SK-N-MC (cell line): ENCODE data around the gene SIN3B.
"Not testable (repeated sequence)": the region's sequence is repeated elsewhere in the genome, so short reads cannot be mapped to it uniquely, and the experiment has no call there.

ENCODE experiments used
- DNase-seq: peaks from one replicate; pipeline ENCODE4 v3.0.0-alpha.2; 2011; ENCODE audit warnings: low read depth, low spot score
- H3K27ac ChIP-seq: fragments of 200-600 bp; sonication (generic); 2 replicates; pipeline ENCODE4 v1.5.1; 2016; ENCODE audit warnings: mixed run types
- H3K36me3 ChIP-seq: fragments of 200-600 bp; sonication (generic); 2 replicates; pipeline ENCODE4 v1.6.1; 2017; ENCODE audit warnings: antibody characterized with exemption, low read length, mixed read lengths; ENCODE audit not compliant: insufficient read depth
- H3K4me3 ChIP-seq: fragments of 200-600 bp; sonication (generic); 2 replicates; pipeline ENCODE4 v1.5.1; 2016
- H3K9ac ChIP-seq: fragments of 200-600 bp; sonication (generic); 2 replicates; pipeline ENCODE4 v1.8.0; 2017; ENCODE audit warnings: mixed run types, mixed read lengths; ENCODE audit not compliant: insufficient read length
- H3K9me3 ChIP-seq: fragments of 200-600 bp; sonication (generic); 2 replicates; pipeline ENCODE4 v1.6.1; 2017; ENCODE audit warnings: low read depth, mild to moderate bottlenecking, antibody characterized with exemption, low read length, moderate library complexity, mixed read lengths
- EZH2 ChIP-seq: fragments of 200-600 bp; sonication (generic); IDR thresholded peaks from one replicate; pipeline ENCODE4 v1.6.1; 2017; ENCODE audit warnings: antibody characterized with exemption
- FOXP2 ChIP-seq: optimal IDR thresholded peaks from 2 replicates; pipeline ENCODE3; 2011; ENCODE audit warnings: mild to moderate bottlenecking, moderate library complexity; ENCODE audit not compliant: insufficient read depth; ENCODE audit errors: extremely low read length, control extremely low read depth
- POLR2AphosphoS5 ChIP-seq: IDR thresholded peaks from 2 replicates; pipeline ENCODE4 v1.6.1; 2012; ENCODE audit warnings: mild to moderate bottlenecking, low read depth, low read length, borderline replicate concordance

Gene SIN3B

DNA sequence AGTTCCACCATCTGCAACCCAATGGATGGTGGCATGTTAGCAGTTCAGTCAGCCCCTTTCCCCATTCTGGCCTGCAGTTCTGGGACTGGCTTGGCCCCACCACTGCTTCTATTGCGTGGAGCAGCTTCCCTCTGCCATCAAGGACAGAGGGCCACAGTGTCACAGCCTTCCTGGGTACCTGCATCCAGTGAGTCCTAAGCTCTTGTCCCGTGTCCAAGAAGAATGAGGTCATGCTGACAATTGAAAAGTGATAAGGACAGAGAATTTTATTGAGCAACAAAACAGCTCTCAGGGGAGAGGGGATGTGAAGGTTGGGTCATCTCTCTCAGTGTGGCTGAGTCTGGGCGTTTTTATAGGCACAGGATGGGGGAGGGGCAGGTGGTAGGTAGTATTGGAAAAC, 33.5 kb upstream of the SIN3B start:
- H3K36me3 ChIP-seq: no peaks in the 10 kb centered on the region

DNA sequence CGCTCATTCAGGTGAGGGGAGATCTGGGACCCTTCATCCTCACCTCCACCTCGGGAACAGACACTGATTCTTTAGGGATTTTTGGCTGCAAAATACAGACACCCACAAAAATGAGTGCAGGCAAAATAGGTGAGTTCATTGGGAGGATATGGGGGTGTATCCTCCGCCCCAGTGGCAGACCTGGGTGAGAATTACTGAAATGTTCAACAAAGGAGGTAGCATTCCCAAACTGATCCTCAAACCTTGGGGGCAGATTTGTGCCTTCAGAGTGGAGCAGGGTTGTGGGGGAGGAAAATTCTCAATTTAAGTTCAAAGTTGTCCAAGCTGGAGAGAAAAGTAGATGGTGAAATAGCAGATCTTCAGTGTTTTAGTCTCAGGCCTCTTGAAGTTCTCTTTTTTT, 31.3 kb upstream of the SIN3B start:
- no peak for TF ChIP-seq FOXP2
- no peak for TF ChIP-seq POLR2AphosphoS5
- TF ChIP-seq EZH2: no peak
- Histone ChIP-seq H3K27ac (no peak overlapping the region), H3K9me3 (no peaks in the 10 kb centered on the region), H3K4me3 (no peak overlapping the region), H3K9ac (no peak overlapping the region), H3K36me3 (no peaks in the 10 kb centered on the region)
- no peak for DNase-seq

More for the DNA sequence above, 33.5 kb upstream of the SIN3B start:
- Histone ChIP-seq H3K9ac (no peak overlapping the region), H3K9me3 (no peaks in the 10 kb centered on the region), H3K27ac (no peak overlapping the region), H3K4me3 (no peak overlapping the region)
- TF ChIP-seq EZH2 (no peak), POLR2AphosphoS5 (no peak), FOXP2 (no peak)
- DNase-seq: no peak

DNA sequence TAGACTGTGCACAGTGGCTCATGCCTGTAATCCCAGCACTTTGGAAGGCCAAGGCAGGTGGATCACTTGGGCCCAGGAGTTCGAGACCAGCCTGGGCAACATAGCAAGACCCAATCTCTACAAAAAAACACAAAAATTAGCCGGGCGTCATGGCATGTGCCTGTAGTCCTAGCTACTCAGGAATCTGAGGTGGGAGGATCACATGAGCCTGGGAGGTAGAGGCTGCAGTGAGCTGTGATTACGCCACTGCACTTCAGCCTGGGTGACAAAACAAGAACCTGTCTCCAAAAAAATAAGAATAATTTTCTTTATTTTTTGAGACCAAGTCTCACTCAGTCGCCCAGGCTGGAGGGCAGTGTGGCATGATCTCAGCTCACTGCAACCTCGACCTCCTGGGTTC, 30.9 kb upstream of the SIN3B start:
- not testable (repeated sequence) for DNase-seq, H3K9ac ChIP-seq, H3K9me3 ChIP-seq

DNA sequence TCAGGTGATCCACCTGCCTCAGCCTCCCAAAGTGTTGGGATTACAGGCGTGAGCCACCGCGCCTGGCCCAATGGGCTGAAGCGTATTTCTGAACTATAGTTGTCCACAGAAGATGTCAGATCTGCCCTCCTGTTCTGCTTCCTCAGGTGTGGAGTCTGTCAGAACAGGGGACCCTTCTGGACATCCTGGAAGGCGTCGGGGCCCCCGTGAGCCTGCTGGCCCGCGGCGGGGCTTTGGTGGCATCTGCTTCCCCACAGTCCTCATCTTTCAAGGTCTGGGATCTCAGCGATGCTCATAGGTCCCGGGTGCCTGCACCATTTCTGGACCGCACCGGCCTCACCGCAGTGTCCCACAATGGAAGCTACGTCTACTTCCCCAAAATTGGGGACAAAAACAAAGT, 29.5 kb upstream of the SIN3B start:
- no peak for DNase-seq
- no peaks in the 10 kb centered on the region for H3K36me3 ChIP-seq
- TF ChIP-seq POLR2AphosphoS5 (no peak), FOXP2 (no peak), EZH2 (no peak)

More for the DNA sequence above, 30.9 kb upstream of the SIN3B start:
- H3K4me3 ChIP-seq, H3K36me3 ChIP-seq, H3K27ac ChIP-seq: not testable (repeated sequence)

DNA sequence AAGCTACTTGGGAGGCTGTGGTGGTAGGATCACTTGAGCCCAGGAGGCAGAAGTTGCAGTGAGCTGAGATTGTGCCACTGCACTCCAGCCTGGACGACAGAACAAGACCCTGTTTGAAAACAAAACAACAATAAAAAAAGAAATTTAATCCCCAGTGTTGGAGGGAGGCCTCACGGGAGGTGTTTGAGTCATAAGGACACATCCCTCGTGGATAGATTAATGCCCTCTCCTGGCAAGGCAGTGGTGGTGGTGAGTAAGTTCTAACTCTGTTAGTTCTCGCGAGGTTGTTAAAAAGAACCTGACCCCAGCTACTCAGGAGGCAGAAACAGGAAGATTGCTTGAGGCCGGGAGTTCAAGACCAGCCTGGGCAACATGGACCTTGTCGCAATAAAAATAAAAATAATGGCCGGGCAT, 27.6 kb upstream of the SIN3B start:
- no peak overlapping the region for H3K27ac ChIP-seq
- no peaks in the 10 kb centered on the region for H3K36me3 ChIP-seq
- no peaks in the 10 kb centered on the region for H3K9me3 ChIP-seq
- TF ChIP-seq EZH2 (no peak), FOXP2 (no peak), POLR2AphosphoS5 (no peak)
- no peak overlapping the region for H3K9ac ChIP-seq
- no peak overlapping the region for H3K4me3 ChIP-seq
- no peak for DNase-seq

More for the DNA sequence above, 29.5 kb upstream of the SIN3B start:
- Histone ChIP-seq H3K27ac (no peak overlapping the region), H3K4me3 (no peak overlapping the region), H3K9ac (no peak overlapping the region), H3K9me3 (no peaks in the 10 kb centered on the region)

DNA sequence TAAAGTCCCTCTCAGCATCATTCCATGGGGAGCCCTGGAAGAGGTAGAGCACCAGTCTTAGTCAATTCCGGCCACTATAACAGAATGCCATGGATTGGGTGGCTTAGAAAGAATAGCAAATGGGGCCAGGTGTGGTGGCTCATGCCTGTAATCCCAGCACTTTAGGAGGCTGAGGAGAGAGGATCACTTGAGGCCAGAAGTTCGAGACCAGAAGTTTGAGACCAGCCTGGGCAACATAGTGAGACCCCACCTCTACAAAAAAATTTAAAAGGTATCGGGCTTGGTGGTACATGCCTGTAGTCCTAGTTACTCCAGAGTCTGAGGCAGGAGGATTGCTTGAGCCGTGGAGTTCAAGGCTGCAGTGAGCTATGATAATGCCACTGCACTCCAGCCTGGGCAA, 25.0 kb upstream of the SIN3B start:
- H3K27ac ChIP-seq: no peak overlapping the region
- DNase-seq: no peak
- H3K36me3 ChIP-seq: no peaks in the 10 kb centered on the region
- H3K9ac ChIP-seq: no peak overlapping the region
- no peaks in the 10 kb centered on the region for H3K9me3 ChIP-seq
- H3K4me3 ChIP-seq: no peak overlapping the region
- TF ChIP-seq EZH2: no peak
- no peak for TF ChIP-seq FOXP2
- TF ChIP-seq POLR2AphosphoS5: no peak

DNA sequence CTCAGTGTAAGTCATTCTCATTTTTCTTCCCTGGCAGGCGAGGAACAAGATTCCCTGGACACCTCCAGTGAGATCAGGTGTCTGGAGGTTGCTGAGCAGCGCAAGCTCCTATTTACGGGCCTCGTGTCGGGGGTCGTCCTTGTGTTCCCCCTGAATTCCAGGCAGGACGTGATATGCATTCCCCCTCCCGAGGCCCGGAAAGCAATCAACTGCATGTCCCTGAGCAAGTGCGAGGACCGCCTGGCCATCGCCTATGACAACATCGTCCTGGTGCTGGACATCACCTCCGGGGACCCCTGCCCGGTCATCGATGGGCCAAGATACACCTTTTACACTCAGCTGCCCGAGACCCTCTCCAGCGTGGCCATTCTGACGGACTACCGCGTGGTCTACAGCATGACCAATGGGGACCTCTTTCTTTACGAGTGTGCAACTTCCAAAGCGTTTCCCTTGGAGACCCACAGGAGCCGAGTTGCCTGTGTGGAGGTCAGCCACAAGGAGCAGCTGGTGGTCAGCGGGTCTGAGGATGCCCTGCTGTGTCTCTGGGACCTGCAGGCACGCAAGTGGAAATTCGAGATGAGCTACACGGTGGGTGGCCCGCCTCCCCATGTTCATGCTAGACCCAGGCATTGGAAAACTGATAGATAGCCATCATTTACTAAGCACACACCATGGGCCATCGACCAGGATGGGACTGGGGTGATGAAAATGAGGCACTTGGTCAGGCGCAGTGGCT, 21.5 kb upstream of the SIN3B start:
- no peak overlapping the region for H3K27ac ChIP-seq
- no peaks in the 10 kb centered on the region for H3K36me3 ChIP-seq
- DNase-seq: no peak
- H3K9me3 ChIP-seq: no peaks in the 10 kb centered on the region
- no peak overlapping the region for H3K9ac ChIP-seq
- no peak for TF ChIP-seq POLR2AphosphoS5
- H3K4me3 ChIP-seq: no peak overlapping the region

DNA sequence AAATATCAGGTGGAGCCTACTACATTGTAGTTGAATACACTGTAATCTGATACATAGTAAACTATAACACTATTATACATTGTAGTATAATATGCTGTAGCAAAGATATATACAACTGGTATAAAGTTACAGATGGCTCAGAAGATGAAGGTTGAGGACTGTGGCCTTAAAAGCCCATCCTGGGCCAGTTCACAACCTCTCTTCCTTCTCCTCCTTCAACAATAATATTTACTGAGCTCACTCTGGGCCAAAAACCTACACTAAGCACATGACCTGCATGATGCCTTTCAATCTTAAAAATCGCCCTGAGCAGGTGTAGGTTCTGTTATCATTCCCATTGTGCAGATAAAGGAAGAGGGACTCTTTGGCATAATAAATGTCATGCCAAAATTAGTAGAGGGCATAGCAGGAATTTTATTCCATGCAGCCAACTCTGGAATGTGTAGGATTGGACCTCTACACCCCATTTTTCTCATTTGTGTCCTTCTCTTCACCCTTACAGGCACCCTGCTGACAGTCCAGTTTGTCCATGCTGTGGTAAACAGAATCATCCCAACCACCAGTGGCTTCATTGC, 14.6 kb upstream of the SIN3B start:
- Histone ChIP-seq H3K4me3 (no peak overlapping the region), H3K27ac (no peak overlapping the region), H3K9ac (no peak overlapping the region), H3K9me3 (no peaks in the 10 kb centered on the region), H3K36me3 (no peaks in the 10 kb centered on the region)
- TF ChIP-seq POLR2AphosphoS5 (no peak), FOXP2 (no peak), EZH2 (no peak)
- no peak for DNase-seq

DNA sequence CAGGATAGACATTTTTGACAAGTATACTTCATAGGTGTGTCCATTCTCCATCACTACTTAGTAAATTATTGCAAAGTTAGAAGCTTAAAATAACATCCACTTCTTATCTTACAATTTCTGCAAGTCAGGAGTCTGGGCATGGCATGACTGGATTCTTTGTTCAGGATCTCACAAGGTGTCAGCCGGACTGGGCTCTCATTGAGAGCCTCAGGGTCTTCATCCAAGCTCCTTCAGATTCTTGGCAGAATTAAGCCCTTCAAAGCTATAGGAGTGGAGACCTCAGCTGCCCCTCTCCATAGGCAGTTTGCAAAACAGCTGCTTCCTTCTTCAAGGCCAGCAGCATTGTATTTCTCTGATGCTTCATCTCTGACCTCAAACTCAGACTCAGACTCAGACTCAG, 9.1 kb upstream of the SIN3B start:
- no peaks in the 10 kb centered on the region for H3K36me3 ChIP-seq
- H3K9ac ChIP-seq: no peak overlapping the region
- no peak for DNase-seq
- no peak overlapping the region for H3K4me3 ChIP-seq
- H3K27ac ChIP-seq: no peak overlapping the region
- H3K9me3 ChIP-seq: no peaks in the 10 kb centered on the region
- TF ChIP-seq POLR2AphosphoS5: no peak
